Brain pericyte (primary cell): ENCODE data around the gene SNAI1.
"Not testable (repeated sequence)": the region's sequence is repeated elsewhere in the genome, so short reads cannot be mapped to it uniquely, and the experiment has no call there.

Experiments
- DNase-seq: peaks from one replicate; pipeline ENCODE4 v3.0.0-alpha.2; 2012; ENCODE audit warnings: low read depth, low spot score

SNAI1 gene

DNA sequence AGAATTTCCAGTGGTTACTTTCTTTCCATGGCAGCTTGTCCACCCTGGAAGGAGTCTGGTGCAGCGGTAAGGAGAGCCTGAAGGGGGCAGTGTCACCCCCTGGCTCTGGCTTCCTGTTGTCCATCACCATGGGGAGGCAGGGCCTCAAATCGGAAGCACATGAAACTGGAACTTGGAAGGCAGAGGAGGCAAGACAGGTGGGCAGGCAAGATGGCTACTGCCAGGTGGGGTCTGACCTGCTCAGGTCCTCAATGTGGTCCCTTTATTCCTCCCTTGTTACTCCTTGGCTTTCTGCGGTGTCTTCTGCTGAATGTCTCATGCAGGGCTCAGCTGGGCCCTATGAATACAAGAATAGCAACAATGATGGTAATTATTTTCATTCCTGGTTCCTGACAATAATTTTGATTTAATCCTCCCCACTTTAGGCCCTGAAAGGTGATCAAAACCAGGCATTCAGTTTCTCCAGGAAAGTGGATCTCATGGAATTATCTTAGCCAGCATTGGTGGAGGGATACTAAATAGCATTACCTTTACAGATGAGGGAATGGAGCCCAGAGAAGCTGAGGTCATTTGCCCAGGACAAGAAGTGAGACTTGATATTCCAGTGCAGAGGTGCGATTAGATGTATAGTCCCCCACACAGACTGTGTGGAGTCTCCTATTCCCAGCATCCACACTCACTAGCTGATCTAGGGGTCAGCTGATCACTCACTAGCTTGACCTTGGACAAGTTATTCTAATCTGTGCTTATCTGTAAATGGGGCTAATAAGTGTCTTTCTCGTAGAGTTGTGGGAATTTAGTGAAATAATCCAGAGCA lies 17.6 kb upstream of the SNAI1 start:
- DNase-seq: no peak

DNA sequence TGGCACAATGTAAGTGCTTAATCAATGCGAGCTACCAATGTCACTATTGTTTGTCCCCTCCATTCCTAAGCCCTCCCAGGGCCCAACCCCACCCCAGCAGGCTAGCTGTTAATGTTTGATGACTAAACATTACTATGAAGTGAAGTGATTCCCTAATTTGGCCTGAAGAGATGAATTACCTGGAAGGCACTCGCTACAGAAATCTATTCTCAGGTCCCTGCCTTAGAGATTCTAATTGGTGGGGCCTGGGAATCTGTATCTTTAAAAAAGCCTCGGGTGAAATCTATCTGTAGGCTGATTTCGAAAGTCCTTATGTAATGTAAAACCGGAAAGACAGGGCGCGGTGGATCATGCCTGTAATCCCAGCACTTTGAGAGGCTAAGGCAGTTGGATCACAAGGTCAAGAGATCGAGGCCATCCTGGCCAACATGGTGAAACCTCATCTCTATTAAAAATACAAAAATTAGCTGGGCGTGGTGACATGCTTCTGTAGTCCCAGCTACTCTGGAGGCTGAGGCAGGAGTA lies 16.9 kb upstream of the SNAI1 start:
- no peak for DNase-seq

DNA sequence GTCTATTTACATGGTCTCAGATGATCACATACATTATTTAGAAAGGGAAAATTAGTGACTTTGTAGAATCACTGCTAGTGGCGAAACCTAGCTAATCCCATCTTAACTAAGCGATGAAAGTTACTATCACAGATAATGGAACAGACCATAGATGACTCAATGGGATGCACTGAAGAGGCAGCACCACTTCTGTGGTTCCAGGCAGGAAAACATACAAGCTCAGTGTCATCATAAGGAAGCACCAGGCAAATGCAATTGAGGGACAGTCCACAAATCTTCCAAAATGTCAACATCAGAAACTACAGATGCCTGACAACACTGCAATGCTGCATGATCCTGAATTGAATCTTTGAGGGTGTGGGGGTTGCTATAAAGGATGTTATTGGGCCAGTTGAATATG lies 15.9 kb upstream of the SNAI1 start:
- DNase-seq: no peak

DNA sequence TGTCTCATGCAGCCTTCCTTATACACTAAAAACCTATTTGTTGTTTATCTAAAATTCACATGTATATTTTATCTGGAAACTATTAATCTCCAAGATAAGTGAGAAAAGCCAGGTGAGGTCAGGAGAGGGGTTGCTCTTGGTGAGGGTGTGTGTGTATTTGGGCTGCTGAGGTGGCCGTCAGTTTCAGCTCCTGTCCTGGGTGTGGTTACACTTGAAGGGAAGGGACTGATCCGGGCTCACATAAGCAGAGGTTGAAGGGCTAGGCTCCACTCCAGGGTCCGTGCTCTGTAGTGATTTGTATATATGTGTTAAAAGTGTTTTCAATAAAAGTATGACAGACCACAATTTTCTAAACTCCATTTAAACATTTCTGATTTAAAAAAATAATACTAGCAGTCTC lies 13.5 kb upstream of the SNAI1 start:
- no peak for DNase-seq

DNA sequence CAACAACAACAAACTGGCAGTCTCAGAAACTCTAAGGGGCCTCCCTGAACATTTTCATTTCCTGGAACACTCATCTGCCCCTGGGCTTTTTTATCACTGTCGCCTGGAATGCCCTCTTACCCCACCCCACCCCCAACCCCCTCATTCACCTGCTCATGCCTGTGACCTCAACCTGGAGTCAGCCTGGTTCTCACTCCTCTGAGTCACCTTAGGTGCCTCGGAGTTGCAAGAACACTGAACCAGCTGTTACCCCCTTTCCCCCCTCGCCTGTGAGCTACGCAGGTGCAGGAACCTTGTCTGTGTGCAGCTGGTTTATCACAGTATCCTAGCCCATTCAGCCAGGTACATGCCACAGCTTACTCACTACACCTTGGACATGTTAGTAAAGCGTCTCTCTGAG lies 12.8 kb upstream of the SNAI1 start:
- DNase-seq: no peak

DNA sequence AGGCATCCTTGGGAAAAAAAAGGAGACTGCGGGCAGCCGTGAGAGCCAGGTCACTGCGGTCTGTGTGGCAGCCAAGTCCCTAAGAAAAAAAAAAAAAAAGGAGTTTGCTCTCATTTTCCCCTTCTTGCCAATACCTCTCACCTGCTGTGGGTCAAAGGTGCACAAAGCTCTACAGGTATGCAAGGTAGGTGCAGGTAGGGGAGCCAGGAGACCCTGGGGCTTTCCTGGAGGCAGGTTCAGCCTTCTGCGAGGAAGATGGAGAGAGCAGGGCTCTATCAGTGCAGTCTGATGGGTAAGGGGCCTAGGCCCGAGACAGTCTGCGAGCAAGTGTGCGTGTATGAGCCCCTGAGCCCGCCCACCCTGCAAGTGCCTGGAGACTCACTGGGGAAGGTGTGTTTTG lies 12.3 kb upstream of the SNAI1 start:
- no peak for DNase-seq

DNA sequence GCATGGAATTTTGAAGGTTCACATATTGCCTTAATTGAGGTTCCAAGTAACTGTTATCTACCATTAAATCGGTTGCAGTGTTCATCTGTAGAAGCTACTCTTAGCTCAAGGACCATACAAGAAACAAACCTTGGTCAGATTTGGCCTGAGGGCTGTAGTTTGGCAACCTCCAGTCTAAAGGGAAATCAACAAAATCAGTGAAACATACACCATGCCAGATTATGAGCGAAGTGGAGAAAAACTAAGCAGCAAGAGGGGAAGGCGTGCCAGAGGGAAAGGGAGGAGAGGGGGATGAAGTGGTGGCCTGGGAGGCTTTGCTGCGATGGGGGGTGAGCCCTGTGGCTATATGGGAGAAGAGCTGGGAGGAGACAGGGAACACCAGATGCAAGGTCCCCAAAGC lies 8.8 kb upstream of the SNAI1 start:
- DNase-seq: no peak

DNA sequence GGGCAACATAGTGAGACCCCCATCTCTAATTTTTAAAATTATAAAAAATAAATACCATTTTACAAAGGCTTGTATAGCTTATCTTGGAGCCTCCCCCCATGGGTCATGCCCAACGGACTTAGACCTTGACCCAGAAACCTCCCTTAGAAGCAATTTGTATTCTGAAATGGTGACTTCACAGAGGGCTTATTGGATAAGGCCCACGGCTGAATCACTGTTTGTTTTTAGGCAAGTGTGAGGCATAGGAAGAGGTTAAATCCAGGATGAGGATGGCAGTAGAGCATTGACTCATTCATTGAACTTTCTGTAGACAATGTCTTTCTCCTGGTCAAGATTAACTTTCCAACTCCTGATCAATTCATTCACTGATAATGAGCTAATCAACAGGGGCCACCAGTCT lies 6.2 kb upstream of the SNAI1 start:
- no peak for DNase-seq

DNA sequence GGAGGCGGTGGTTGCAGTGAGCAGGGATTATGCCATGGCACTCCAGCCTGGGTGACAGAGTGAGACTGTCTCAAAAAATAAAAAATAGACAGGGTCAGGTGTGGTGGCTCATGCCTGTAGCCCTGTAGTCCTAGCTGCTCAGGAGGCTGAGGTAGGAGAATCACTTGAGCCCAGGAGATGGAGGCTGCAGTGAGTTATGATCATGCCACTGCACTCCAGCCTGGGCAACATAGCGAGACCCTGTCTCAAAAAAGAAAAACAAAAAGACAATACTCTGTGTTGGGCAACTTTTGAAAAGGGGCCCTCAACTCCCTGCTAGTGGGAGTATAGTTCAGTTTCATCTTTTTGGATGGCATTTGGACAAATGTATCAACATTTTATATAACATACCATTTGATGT lies 5.0 kb upstream of the SNAI1 start:
- DNase-seq: not testable (repeated sequence)

DNA sequence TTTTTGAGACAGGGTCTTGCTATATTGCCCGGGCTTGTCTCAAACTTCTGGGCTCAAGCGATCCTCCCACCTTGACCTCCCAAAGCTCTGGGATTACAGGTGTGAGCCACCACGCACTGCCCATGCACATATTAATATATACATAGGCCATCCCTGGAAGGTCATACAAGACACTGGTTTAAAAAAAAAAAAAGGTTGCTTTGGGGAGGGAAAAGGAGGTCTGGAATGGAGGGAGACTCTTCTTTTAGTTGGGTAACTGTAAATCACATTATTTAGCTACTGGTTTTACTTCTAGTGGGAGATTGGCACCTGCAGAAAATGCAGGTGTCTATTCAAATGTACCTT lies 4.1 kb upstream of the SNAI1 start:
- DNase-seq: no peak

DNA sequence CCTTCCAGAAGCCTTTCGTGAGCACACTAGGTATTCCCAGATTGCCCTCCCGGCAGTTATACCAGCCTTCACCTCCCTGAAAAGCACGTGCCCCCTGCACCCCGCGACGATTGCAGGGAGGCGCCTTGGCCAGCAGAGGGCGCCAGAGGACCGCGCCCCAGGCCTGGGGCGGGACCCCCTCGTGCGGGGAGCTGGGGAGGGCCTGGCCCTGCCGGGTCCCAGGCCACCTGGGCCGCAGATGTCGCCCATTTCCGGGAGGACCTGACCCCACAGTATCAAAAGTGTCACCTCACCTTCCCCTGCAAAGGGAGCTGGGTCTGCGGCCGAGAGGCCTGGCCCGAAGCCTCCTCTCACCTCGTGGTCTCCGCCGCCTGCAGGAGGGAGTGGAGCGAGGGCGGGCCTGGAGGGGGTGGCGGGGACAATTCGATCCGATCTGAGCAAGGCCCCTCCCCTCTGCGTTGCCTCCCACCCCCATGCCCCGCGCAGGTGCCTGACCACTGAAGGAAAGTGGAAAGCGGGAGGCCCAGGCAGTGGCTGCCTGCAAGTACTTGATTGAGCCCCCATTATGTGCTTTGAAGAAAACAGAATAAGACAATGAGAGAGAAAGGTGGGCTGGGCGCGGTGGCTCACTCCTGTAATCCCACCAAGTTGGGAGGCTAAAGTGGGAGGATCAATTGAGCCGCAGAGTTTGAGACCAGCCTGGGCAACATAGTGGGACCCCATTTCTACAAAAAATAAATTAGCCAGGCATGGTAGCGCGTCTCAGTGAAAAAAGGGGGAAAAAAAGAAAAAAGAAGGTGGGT lies 3.5 kb upstream of the SNAI1 start:
- no peak for DNase-seq

DNA sequence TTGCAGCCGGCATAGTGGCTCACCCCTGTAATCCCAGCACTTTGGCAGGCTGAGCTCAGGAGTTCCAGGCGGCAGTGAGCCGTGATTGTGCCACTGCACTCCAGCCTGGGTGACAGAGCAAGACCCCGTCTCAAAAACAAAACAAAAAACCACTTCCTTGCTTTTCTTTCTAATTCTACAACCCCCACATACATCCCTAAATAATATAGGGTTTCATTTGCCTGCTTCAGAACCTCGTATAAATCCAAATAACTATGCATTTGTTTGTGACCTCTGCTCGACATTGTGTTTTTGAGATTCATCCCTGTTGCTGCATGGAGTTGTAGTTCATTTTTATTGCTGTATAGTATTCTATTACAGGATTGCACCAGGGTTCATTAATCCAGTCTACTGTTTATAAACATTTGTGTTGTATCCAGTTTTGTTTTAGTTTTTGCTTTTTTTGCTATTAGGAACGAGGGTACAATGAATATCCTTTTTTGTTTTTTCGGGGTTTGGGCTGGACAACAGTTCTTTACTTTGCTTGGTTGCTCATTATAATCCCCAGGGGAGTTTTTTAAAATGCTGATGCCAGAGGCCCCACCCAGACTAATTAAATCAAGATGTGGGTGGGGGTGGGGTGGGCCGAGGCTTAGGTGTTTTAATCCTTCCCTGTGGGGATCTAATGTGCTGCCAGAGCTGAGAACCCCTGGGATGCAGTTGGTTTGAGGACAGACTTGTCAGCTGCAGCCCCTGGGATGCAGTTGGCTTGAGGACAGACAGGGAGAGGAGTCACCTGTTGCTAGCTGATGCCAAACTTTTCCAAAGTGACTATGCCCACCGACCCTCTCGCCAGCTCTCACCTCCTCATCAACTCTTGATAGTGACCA lies 2.4 kb upstream of the SNAI1 start:
- DNase-seq: no peak

DNA sequence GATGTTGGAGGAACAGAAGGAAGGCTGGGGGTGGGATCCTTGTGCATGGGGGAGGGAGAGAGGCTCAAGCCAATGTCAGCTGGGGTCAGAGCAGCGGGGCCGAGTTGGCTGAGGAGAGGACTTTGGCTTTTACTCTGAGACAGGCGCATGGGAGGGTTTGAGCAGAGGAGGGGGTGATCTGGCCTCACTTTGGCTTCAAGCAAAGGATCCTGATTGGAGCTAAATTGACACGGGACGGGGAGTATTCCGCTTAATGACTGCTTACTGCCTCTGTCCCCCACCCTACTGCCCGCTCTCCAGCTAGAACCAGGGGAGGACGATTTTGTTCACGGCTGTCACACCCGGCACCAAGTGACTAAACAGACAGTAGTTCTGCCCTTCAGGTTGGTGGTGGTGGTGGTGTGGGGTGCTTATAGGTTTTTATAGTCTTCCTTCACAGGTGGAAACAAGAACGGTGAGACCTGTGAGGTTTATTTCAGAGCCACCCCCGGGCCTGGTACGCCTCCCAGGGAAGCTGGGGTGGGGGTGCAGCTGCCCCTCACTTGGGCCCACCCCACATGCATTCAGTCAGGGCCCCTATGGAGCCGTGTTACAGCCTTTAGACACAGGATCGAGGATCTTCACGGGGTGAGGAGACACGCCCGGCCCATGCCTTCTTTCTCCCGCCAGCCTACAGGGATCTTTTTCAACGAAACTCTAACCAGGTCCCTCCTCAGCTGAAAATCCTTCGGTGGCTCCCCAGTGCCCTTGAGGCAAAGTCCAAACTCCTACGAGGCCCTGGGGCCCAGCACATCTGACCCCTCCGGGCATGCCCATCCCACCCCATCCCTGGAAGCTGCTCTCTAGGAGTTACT lies 1.3 kb upstream of the SNAI1 start:
- DNase-seq: no peak

DNA sequence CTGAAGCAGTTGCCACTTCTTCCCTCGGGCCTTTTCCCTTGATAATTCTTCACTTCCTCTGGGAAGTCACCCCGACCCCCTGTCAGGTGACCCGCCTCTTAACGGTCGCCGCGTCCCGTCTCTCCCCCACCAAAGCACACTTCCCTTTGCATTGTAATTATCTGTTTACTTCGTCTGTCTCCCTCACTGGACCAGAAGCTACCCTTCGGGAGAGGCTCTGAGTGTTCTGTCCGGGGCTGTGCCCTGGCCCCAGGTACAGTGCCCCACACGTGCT lies 771 bp upstream of the SNAI1 start:
- no peak for DNase-seq

DNA sequence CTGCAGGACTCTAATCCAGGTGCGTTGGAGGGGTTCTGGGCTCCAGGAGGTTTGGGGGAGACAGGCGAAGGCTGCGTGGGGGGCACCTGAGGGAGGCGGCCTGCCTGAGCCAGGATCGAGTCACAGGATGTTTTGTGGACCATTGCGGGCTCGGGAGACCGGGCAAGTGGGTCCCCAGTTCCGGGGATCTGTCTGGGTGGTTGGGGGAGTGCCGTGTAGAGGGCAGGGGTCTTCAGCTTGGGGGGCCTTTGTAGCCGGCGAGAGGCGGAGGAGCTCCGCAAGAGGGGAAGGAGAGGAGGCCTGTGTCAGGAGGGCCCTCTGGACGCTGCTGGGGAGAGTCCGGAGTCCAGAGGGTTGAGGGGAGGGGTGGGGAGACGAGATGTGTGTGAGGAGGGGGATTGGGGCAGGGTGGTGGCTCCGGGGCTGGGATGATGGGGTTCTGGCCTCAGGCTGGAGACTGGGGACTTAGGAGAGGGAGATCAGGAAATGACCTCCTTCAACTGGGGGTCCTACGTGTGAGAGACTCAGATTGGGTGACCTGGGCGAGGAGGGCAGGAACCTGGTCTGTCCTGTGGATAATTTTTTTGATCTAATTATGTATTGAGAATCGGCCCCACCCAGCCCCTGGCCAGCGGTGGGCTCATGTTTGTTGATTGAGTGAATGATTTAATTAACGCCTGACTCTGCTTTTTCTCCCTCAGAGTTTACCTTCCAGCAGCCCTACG lies 505 bp downstream of the SNAI1 start:
- DNase-seq: no peak

DNA sequence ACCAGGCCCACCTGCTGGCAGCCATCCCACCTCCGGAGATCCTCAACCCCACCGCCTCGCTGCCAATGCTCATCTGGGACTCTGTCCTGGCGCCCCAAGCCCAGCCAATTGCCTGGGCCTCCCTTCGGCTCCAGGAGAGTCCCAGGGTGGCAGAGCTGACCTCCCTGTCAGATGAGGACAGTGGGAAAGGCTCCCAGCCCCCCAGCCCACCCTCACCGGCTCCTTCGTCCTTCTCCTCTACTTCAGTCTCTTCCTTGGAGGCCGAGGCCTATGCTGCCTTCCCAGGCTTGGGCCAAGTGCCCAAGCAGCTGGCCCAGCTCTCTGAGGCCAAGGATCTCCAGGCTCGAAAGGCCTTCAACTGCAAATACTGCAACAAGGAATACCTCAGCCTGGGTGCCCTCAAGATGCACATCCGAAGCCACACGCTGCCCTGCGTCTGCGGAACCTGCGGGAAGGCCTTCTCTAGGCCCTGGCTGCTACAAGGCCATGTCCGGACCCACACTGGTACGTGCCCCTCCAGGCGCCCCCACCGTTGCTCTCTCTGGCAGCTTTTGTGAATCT lies 1.1 kb downstream of the SNAI1 start:
- DNase-seq: no peak

DNA sequence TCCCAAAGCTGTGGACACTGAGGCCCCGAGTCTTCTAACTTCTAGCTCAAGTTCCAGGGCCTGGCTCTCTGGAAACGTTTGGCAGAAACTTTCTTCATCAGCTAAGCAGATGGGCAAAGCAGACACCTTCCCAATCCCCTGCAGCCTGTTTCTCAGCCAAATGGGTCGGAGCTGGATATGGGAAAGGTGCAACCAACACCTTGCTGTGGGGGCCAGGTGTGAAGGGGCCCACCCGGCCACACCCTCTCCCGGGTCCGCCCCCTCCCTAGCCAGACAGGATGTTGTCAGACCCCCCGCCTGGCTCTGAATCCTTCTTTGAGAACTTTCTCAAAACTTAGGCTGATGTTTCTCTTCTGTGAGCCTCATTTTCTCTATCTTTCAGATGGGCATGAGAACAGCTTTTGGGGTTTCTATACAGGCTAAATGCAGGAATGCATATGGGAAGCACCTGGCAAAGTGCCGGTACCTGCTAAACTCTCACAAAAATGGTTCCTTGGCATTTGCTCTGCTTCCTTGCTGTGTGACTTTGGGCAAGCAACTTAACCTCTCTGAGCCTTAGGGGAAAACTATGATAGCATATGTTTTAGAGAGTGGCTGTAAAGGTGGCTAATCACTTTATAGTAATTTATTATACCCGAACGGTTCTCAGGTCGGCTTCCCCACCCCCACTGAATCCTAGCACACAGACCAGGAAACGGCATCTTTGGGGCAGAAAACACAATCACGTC lies 1.8 kb downstream of the SNAI1 start:
- DNase-seq: no peak

DNA sequence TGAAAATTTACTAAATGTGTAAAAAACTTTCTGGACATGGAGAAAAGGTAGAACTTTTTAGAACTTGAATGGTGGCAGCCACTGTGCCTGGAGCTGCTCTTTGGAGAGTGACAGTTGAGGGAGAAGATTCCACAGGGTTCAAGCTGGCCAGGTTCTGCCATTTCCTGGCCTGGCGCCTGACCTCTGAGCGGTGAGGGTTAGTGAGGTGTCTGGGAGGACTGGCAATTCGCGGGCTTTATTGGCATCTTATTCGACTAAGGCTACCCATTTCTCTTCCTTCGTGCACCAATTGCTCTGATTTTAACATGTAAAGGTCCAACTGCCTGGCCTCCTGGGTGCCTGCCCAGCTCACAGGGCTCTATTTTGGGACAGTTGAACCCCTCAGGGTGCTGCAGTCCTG lies 2.4 kb downstream of the SNAI1 start:
- DNase-seq: no peak

DNA sequence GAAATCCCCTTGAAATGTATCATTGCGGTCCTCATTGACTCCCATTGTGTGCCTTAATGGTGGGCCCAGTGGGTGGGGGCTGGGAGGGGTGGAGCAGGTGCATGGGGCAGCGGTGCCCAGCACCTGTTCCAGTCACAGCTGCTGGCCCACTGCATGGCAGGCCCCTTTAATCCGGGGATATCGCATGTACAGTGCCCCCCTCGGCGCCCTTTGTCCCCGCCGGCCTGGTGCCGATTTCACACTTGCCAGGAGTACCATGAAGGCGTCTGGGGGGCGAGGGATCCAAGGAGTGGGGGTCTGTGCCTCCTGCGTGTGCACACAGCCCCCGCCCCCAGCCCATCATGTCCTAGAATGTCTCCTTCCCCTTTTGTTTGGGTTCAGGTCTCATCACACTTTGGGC lies 2.8 kb downstream of the SNAI1 start:
- no peak for DNase-seq

DNA sequence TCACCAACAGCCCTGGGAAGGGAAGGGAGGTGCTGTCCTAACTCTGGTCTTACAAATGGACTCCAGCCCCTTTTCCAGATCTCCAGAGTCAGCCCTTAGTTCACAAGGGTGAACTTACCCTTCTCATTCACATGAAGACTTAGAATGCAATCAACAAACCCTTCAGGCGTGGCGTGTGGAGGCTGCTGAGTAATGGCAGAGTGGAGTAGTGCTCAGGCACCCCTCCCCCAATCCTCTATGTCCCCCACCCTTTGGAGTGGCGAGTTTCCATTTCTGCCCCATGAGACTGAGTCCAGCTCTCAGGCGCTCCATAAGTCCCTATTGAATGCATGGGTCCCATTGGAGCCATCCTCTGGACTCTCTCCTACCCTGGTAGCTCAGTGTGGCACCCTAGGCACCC lies 3.3 kb downstream of the SNAI1 start:
- no peak for DNase-seq
